Epidermal melanocyte (primary cell): ENCODE measurements around the gene WNT5A.
"Not testable (repeated sequence)": the region's sequence is repeated elsewhere in the genome, so short reads cannot be mapped to it uniquely, and the experiment has no call there.

Experiments
- DNase-seq: peaks from one replicate; pipeline ENCODE4 v3.0.0; 2011; ENCODE audit warnings: low spot score; ENCODE audit not compliant: insufficient read length

WNT5A gene

GRCh38 chr3:55507808-55508207 lies 20.7 kb upstream of the WNT5A start:
- DNase-seq: no peak

GRCh38 chr3:55505776-55506175 lies 18.7 kb upstream of the WNT5A start:
- no peak for DNase-seq

- DNase-seq: not testable (repeated sequence)
Measured at GRCh38 chr3:55505102-55505501, 18.0 kb upstream of the WNT5A start.

- no peak for DNase-seq
Measured at GRCh38 chr3:55501905-55502304, 14.8 kb upstream of the WNT5A start.

- DNase-seq: no peak
Measured at GRCh38 chr3:55500555-55501330, 13.6 kb upstream of the WNT5A start.

GRCh38 chr3:55498520-55498919 lies 11.4 kb upstream of the WNT5A start:
- DNase-seq: no peak

GRCh38 chr3:55497250-55497649 lies 10.1 kb upstream of the WNT5A start:
- no peak for DNase-seq

- no peak for DNase-seq
Measured at GRCh38 chr3:55494976-55495375, 7.9 kb upstream of the WNT5A start.

GRCh38 chr3:55492976-55493375 lies 5.9 kb upstream of the WNT5A start:
- DNase-seq: no peak

- no peak for DNase-seq
Measured at GRCh38 chr3:55491296-55491816, 4.2 kb upstream of the WNT5A start.

- DNase-seq: no peak
Measured at GRCh38 chr3:55490276-55490913, 3.3 kb upstream of the WNT5A start.

GRCh38 chr3:55489798-55490132 lies 2.7 kb upstream of the WNT5A start:
- DNase-seq: no peak

- DNase-seq: no peak
Measured at GRCh38 chr3:55488398-55489055, 1.4 kb upstream of the WNT5A start.

- DNase-seq: no peak
Measured at GRCh38 chr3:55487381-55488241, 505 bp upstream of the WNT5A start.

- DNase-seq: no peak
Measured at GRCh38 chr3:55486101-55486856, 827 bp downstream of the WNT5A start.

GRCh38 chr3:55484801-55485791 lies 2.0 kb downstream of the WNT5A start:
- DNase-seq: no peak

- no peak for DNase-seq
Measured at GRCh38 chr3:55484191-55484689, 2.9 kb downstream of the WNT5A start.

GRCh38 chr3:55483196-55484095 lies 3.7 kb downstream of the WNT5A start:
- no peak for DNase-seq
